ENCODE data around the gene TH.

GRCh38 chr11:2209900-2210321 lies 38.3 kb upstream of the TH start:
- TF ChIP-seq POLR2AphosphoS5 (IDR thresholded peaks at IDR 0.05; ENCODE audit: low read depth, low read length), result no peak
- TF ChIP-seq CTCF (IDR thresholded peaks at IDR 0.05), result no peak
- TF ChIP-seq REST (IDR thresholded peaks at IDR 0.05; ENCODE audit: insufficient read depth in 1 of 2, low read depth in 2 of 2, low read length in 1 of 2), result no peak
- TF ChIP-seq TCF7L2 (IDR thresholded peaks at IDR 0.05; ENCODE audit: low read depth, low read length), result no peak
- TF ChIP-seq SIN3A (IDR thresholded peaks at IDR 0.05; ENCODE audit: borderline replicate concordance, insufficient read depth, low read depth, low read length), result no peak

Data from Panc1 (cell line).